NCI-H82 treated with DMSO at 0.1 percent for 48 hours (cell line): ENCODE data around the gene SDHAF1.
"Not testable (repeated sequence)": the region's sequence is repeated elsewhere in the genome, so short reads cannot be mapped to it uniquely, and the experiment has no call there.

Experiments
- DNase-seq: peaks from one replicate; lab custom pipeline; 2025; ENCODE audit not compliant: unreplicated experiment; lab: John Stamatoyannopoulos, UW

SDHAF1 gene

GRCh38 chr19:35995048-35995993, at the start of gene SDHAF1:
TSS of gene SDHAF1 (plus strand) at chr19:35995188. CDS start at chr19:35995275, 87 bp downstream.
- DNase-seq = peak; percentile 79

- DNase-seq = no peak
These were observed 48.8 kb upstream of the SDHAF1 start for GRCh38 chr19:35946203-35946602.

GRCh38 chr19:35949131-35949530, 45.9 kb upstream of the SDHAF1 start:
- DNase-seq = no peak

- peak; percentile 24 for DNase-seq
These were observed 38.9 kb upstream of the SDHAF1 start for GRCh38 chr19:35955881-35956634.

GRCh38 chr19:35957411-35957810, 37.6 kb upstream of the SDHAF1 start:
- DNase-seq = not testable (repeated sequence)

- DNase-seq = no peak
These were observed 36.3 kb upstream of the SDHAF1 start for GRCh38 chr19:35958660-35959039.

- DNase-seq = no peak
These were observed 35.7 kb upstream of the SDHAF1 start for GRCh38 chr19:35959040-35959967.

GRCh38 chr19:35959968-35960320, 35.0 kb upstream of the SDHAF1 start:
- DNase-seq = no peak

GRCh38 chr19:35960432-35960972, 34.5 kb upstream of the SDHAF1 start:
- no peak for DNase-seq

GRCh38 chr19:35963514-35963913, 31.5 kb upstream of the SDHAF1 start:
- no peak for DNase-seq

- DNase-seq = no peak
These were observed 28.2 kb upstream of the SDHAF1 start for GRCh38 chr19:35966771-35967170.

- peak; percentile 4 for DNase-seq
These were observed 21.5 kb upstream of the SDHAF1 start for GRCh38 chr19:35973487-35973886.

GRCh38 chr19:35975608-35976214, 19.3 kb upstream of the SDHAF1 start:
- no peak for DNase-seq

- peak; percentile 79 for DNase-seq
These were observed 17.4 kb upstream of the SDHAF1 start for GRCh38 chr19:35977446-35978222.

- no peak for DNase-seq
These were observed 16.7 kb upstream of the SDHAF1 start for GRCh38 chr19:35978271-35978670.

GRCh38 chr19:35978832-35979365, 16.1 kb upstream of the SDHAF1 start:
- no peak for DNase-seq

- DNase-seq = not testable (repeated sequence)
These were observed 14.0 kb upstream of the SDHAF1 start for GRCh38 chr19:35980997-35981396.

GRCh38 chr19:35983177-35983576, 11.8 kb upstream of the SDHAF1 start:
- no peak for DNase-seq

GRCh38 chr19:35986111-35986510, 8.9 kb upstream of the SDHAF1 start:
- no peak for DNase-seq
